A549 treated with dexamethasone at 1 μM for 4 hours (cell line): ENCODE measurements around the gene PAK1. TPM values are rescaled to one million over a fixed set of nuclear protein-coding genes. Genes with fewer than 3 reads are reported as not detected.

Experiments
- total RNA-seq: library from RNA; stranded (reverse); fragments of 200-300 nt; extraction: Qiagen RNA extraction; gene quantifications from 5 replicates; pipeline ENCODE4 v1.2.3, GENCODE V29; 2022

The PAK1 gene
- 18.4 to 21.1 TPM (median 20.3 TPM) in 5 replicates for total RNA-seq

DNA sequence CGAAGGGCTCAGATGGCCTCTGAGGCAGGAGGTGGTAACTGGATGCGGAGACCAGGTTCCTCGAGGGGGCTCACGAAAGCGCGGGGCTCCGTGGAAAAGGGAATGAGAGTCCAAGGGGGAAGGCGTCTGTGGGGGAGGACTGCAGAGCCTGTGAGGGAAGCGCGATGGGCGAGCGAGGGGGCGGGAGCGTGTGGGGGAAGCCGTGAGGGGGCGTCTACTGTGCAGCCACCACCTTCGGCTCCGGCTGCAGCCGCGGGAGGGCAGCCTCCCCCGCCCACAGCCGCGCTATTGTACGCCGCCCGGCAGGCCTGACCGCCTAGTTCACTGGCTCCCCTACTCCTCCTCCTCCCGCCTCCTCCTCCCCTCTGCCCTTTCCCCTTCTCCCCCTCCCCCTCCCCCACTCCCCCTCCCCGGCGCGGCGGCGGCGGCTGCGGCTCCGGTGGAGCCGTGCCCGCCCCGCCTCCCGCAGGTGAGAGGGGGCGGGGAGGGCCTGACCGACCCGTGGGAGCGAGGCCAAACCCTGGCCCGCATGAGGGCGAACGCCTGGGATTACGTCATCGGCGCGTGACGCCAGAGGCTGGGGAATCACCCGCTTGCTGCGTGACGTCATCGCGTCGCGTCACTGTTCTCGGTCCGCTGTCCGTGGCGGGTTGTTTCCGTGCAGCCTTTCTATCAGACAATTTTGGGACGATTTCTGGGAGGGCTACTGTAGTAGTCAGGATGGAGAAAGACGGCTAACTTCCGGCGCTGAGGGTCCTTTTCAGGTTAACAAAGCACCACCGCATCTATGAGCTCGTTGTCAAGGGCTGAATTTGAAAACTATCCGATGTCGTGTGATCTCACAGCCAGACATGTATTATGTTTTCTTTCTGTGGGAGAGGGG lies at the start of gene PAK1:
PAK1 (minus strand) TSS at position 294 of the 883 bp plus-strand sequence. CDS start 81,574 bp downstream, outside the sequence.

DNA sequence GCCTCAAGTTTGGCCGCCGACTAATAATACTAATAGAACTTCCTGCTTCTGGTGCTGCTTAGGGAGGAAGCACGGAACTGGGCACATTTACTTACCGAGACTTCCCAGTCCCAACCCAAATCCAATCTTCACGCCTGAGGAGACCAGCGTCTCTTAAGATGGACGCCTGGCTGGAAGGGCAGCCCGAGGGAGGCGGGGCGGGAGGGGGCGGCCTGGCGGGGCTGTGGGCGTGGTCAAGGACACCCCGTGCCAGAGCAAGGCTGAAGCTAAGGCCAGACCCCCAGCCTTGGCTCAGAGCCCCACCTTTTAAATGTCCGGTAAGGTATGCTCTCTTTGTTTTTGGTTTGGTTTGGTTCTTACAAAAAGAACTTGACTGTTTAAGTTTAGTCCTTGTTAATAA lies 172.4 kb downstream of the PAK1 start, which contains the start of gene GDPD4:
GDPD4 (minus strand) TSS at position 177 of the 400 bp plus-strand sequence. CDS start 16,549 bp downstream, outside the sequence.

Other genes with a start within 250 kb of the PAK1 start
- not detected in 5 replicates for gene GDPD4, start 172.4 kb downstream of the PAK1 start, total RNA-seq
- gene AQP11, start 115.9 kb upstream of the PAK1 start, total RNA-seq: 0.89 to 1.3 TPM (median 1.2 TPM) in 5 replicates
- 145 to 186 TPM (median 153 TPM) in 5 replicates for gene CLNS1A, start 163.7 kb upstream of the PAK1 start, total RNA-seq